HEK293 (cell line): ENCODE data around the gene VPS18.

Experiments used
- CTCF ChIA-PET: fragments of 350-600 bp; formaldehyde crosslinking; extraction: SDS; loops from one replicate; lab custom pipeline; 2021; ENCODE audit warnings: antibody characterized with exemption; lab: Yijun Ruan, JAX
- POLR2A ChIA-PET: fragments of 300-600 bp; formaldehyde crosslinking; extraction: SDS; loops from one replicate; lab custom pipeline; 2020; ENCODE audit warnings: antibody characterized with exemption, inconsistent platforms; lab: Yijun Ruan, JAX
- H3K27ac ChIP-seq: fragments of 200-500 bp; sonication (Bioruptor generic); 2 replicates; pipeline ENCODE4 v1.5.1; 2014; ENCODE audit warnings: low read depth, low read length, control low read depth, inconsistent platforms; ENCODE audit errors: extremely low read depth
- H3K36me3 ChIP-seq, 2 experiments: fragments of 200-500 bp in 1 of 2; sonication (Bioruptor generic) in 1 of 2; 1 replicate in 1 of 2; 2 replicates in 1 of 2; pipeline ENCODE4 v1.5.1; 2014 to 2017; ENCODE audit warnings: inconsistent platforms in 2 of 2, low read length in 2 of 2; ENCODE audit not compliant: control insufficient read depth in 2 of 2, insufficient read depth in 1 of 2
- H3K4me1 ChIP-seq: fragments of 200-500 bp; sonication (Bioruptor generic); 2 replicates; pipeline ENCODE4 v1.5.1; 2014; ENCODE audit warnings: mild to moderate bottlenecking, low read length, inconsistent platforms; ENCODE audit not compliant: control insufficient read depth, insufficient read depth
- H3K4me3 ChIP-seq: 2 replicates; pipeline ENCODE4 v1.5.1; 2011; ENCODE audit warnings: low read depth, mild to moderate bottlenecking, control low read depth, low read length, moderate library complexity
- H3K9me3 ChIP-seq: fragments of 200-500 bp; sonication (Bioruptor generic); 2 replicates; pipeline ENCODE4 v1.5.1; 2014; ENCODE audit warnings: low read depth, low read length, inconsistent platforms; ENCODE audit not compliant: control insufficient read depth, insufficient read depth
- EGR2 ChIP-seq: fragments of 450-650 bp; formaldehyde crosslinking; IDR thresholded peaks from 2 replicates; pipeline ENCODE4 v1.5.1; 2016; ENCODE audit warnings: low read depth, missing biosample characterization, missing genetic modification characterization
- ZBTB21 ChIP-seq: fragments of 450-650 bp; formaldehyde crosslinking; IDR thresholded peaks from 2 replicates; pipeline ENCODE4 v1.5.1; 2017; ENCODE audit warnings: missing biosample characterization, missing genetic modification characterization
- ZFHX2 ChIP-seq: fragments of 450-650 bp; formaldehyde crosslinking; conservative IDR thresholded peaks from 2 replicates; pipeline ENCODE4 v1.5.1; 2016; ENCODE audit warnings: missing biosample characterization, missing genetic modification characterization
- ZFP69B ChIP-seq: fragments of 450-650 bp; formaldehyde crosslinking; IDR thresholded peaks from 2 replicates; pipeline ENCODE4 v1.5.1; 2016; ENCODE audit warnings: missing biosample characterization, missing genetic modification characterization
- ZNF175 ChIP-seq: fragments of 450-650 bp; formaldehyde crosslinking; IDR thresholded peaks from 2 replicates; pipeline ENCODE4 v1.5.1; 2016; ENCODE audit warnings: missing biosample characterization, missing genetic modification characterization
- ZNF19 ChIP-seq: fragments of 450-650 bp; formaldehyde crosslinking; IDR thresholded peaks from 2 replicates; pipeline ENCODE4; 2016; ENCODE audit warnings: missing biosample characterization, missing genetic modification characterization, low read depth
- ZNF23 ChIP-seq: fragments of 450-650 bp; formaldehyde crosslinking; IDR thresholded peaks from 2 replicates; pipeline ENCODE4 v1.5.1; 2016; ENCODE audit warnings: missing biosample characterization, missing genetic modification characterization, borderline replicate concordance
- ZNF391 ChIP-seq: fragments of 450-650 bp; formaldehyde crosslinking; IDR thresholded peaks from 2 replicates; pipeline ENCODE4 v1.5.1; 2016; ENCODE audit warnings: low read depth, missing biosample characterization, missing genetic modification characterization, borderline replicate concordance
- TF ChIP-seq, protein P1 (sequence below): fragments of 450-650 bp; formaldehyde crosslinking; IDR thresholded peaks from 2 replicates; pipeline ENCODE4 v1.5.1; 2016; ENCODE audit warnings: missing biosample characterization, missing genetic modification characterization
- TF ChIP-seq, protein P2 (sequence below): fragments of 450-650 bp; formaldehyde crosslinking; conservative IDR thresholded peaks from 2 replicates; pipeline ENCODE4 v1.5.1; 2016; ENCODE audit warnings: low read depth, missing biosample characterization, missing genetic modification characterization
- TF ChIP-seq, protein P3 (sequence below): fragments of 450-650 bp; formaldehyde crosslinking; IDR thresholded peaks from 2 replicates; pipeline ENCODE4 v1.5.1; 2017; ENCODE audit warnings: missing biosample characterization, mild to moderate bottlenecking, missing genetic modification characterization, moderate library complexity
- TF ChIP-seq, protein P4 (sequence below): fragments of 450-650 bp; formaldehyde crosslinking; IDR thresholded peaks from 2 replicates; pipeline ENCODE4 v1.5.1; 2016; ENCODE audit warnings: missing biosample characterization, missing genetic modification characterization
- TF ChIP-seq, protein P5 (sequence below): fragments of 450-650 bp; formaldehyde crosslinking; IDR thresholded peaks from 2 replicates; pipeline ENCODE4 v1.5.1; 2016; ENCODE audit warnings: missing biosample characterization, missing genetic modification characterization
- TF ChIP-seq, protein P6 (sequence below): fragments of 450-650 bp; formaldehyde crosslinking; IDR thresholded peaks from 2 replicates; pipeline ENCODE4 v1.5.1; 2017; ENCODE audit warnings: missing biosample characterization, missing genetic modification characterization

VPS18 gene

DNA sequence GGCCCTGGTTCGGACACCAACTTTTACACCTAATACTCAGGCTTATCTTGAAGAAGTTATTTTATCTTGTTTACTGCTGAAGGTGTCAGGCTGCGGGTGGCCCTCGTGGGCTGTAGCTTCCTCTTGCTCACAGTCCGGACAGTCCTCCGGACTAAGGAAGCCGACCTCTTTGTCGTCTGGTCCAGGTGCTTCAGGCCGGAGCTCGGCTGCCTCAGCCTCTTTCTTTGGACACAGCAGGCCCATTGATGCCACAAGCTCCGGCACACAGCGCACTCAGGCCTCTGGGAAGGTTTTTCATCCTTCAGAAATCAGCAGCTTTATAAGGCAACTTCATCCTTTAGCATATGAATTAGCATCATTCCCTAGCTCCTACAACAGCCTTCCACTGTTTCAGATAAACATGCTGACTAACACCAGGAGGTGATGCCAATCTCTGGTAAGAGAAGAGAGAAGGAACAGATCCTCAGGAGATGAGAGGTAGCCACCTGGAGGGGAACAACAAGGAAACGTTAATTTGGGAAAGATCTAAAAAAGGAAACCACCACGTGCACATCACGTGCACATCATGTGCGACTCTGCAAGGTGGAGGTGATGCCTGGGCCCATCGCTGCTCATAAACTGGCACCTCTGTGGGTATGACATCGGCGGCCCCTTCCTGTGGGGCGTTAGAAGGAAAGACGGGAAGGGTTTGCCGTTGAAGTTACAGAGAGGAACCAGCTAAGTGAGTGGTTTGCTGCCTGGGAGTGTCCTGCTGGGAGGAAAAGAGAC lies 54.6 kb downstream of the VPS18 start (continued):
- TF ChIP-seq, protein P1, sequence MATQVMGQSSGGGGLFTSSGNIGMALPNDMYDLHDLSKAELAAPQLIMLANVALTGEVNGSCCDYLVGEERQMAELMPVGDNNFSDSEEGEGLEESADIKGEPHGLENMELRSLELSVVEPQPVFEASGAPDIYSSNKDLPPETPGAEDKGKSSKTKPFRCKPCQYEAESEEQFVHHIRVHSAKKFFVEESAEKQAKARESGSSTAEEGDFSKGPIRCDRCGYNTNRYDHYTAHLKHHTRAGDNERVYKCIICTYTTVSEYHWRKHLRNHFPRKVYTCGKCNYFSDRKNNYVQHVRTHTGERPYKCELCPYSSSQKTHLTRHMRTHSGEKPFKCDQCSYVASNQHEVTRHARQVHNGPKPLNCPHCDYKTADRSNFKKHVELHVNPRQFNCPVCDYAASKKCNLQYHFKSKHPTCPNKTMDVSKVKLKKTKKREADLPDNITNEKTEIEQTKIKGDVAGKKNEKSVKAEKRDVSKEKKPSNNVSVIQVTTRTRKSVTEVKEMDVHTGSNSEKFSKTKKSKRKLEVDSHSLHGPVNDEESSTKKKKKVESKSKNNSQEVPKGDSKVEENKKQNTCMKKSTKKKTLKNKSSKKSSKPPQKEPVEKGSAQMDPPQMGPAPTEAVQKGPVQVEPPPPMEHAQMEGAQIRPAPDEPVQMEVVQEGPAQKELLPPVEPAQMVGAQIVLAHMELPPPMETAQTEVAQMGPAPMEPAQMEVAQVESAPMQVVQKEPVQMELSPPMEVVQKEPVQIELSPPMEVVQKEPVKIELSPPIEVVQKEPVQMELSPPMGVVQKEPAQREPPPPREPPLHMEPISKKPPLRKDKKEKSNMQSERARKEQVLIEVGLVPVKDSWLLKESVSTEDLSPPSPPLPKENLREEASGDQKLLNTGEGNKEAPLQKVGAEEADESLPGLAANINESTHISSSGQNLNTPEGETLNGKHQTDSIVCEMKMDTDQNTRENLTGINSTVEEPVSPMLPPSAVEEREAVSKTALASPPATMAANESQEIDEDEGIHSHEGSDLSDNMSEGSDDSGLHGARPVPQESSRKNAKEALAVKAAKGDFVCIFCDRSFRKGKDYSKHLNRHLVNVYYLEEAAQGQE, result no peak
- no peak for TF ChIP-seq ZNF19 (tag by site-specific recombination)
- TF ChIP-seq EGR2 (tag by site-specific recombination), result no peak
- no peak for TF ChIP-seq ZNF23
- TF ChIP-seq, protein P2, sequence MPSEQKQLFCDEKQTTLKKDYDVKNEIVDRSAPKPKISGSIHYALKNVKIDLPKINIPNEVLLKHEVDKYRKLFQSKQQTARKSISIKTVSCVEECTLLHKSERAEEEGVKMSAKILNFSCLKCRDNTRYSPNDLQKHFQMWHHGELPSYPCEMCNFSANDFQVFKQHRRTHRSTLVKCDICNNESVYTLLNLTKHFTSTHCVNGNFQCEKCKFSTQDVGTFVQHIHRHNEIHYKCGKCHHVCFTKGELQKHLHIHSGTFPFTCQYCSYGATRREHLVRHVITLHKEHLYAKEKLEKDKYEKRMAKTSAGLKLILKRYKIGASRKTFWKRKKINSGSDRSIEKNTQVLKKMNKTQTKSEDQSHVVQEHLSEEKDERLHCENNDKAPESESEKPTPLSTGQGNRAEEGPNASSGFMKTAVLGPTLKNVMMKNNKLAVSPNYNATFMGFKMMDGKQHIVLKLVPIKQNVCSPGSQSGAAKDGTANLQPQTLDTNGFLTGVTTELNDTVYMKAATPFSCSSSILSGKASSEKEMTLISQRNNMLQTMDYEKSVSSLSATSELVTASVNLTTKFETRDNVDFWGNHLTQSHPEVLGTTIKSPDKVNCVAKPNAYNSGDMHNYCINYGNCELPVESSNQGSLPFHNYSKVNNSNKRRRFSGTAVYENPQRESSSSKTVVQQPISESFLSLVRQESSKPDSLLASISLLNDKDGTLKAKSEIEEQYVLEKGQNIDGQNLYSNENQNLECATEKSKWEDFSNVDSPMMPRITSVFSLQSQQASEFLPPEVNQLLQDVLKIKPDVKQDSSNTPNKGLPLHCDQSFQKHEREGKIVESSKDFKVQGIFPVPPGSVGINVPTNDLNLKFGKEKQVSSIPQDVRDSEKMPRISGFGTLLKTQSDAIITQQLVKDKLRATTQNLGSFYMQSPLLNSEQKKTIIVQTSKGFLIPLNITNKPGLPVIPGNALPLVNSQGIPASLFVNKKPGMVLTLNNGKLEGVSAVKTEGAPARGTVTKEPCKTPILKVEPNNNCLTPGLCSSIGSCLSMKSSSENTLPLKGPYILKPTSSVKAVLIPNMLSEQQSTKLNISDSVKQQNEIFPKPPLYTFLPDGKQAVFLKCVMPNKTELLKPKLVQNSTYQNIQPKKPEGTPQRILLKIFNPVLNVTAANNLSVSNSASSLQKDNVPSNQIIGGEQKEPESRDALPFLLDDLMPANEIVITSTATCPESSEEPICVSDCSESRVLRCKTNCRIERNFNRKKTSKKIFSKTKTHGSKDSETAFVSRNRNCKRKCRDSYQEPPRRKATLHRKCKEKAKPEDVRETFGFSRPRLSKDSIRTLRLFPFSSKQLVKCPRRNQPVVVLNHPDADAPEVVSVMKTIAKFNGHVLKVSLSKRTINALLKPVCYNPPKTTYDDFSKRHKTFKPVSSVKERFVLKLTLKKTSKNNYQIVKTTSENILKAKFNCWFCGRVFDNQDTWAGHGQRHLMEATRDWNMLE (tag by site-specific recombination), result no peak
- TF ChIP-seq, protein P3, sequence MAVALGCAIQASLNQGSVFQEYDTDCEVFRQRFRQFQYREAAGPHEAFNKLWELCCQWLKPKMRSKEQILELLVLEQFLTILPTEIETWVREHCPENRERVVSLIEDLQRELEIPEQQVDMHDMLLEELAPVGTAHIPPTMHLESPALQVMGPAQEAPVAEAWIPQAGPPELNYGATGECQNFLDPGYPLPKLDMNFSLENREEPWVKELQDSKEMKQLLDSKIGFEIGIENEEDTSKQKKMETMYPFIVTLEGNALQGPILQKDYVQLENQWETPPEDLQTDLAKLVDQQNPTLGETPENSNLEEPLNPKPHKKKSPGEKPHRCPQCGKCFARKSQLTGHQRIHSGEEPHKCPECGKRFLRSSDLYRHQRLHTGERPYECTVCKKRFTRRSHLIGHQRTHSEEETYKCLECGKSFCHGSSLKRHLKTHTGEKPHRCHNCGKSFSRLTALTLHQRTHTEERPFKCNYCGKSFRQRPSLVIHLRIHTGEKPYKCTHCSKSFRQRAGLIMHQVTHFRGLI (tag by site-specific recombination), result no peak
- no peak for TF ChIP-seq ZFP69B (tag by site-specific recombination)
- TF ChIP-seq, protein P4, sequence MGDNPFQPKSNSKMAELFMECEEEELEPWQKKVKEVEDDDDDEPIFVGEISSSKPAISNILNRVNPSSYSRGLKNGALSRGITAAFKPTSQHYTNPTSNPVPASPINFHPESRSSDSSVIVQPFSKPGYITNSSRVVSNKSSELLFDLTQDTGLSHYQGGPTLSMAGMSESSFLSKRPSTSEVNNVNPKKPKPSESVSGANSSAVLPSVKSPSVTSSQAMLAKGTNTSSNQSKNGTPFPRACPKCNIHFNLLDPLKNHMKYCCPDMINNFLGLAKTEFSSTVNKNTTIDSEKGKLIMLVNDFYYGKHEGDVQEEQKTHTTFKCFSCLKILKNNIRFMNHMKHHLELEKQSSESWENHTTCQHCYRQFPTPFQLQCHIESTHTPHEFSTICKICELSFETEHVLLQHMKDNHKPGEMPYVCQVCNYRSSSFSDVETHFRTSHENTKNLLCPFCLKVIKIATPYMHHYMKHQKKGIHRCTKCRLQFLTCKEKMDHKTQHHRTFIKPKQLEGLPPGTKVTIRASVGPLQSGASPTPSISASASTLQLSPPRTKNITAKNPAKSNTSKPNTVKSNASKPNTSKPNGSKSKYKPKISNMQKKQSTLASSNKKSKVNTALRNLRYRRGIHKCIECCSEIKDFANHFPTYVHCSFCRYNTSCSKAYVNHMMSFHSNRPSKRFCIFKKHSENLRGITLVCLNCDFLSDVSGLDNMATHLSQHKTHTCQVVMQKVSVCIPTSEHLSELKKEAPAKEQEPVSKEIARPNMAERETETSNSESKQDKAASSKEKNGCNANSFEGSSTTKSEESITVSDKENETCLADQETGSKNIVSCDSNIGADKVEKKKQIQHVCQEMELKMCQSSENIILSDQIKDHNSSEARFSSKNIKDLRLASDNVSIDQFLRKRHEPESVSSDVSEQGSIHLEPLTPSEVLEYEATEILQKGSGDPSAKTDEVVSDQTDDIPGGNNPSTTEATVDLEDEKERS, result no peak

DNA sequence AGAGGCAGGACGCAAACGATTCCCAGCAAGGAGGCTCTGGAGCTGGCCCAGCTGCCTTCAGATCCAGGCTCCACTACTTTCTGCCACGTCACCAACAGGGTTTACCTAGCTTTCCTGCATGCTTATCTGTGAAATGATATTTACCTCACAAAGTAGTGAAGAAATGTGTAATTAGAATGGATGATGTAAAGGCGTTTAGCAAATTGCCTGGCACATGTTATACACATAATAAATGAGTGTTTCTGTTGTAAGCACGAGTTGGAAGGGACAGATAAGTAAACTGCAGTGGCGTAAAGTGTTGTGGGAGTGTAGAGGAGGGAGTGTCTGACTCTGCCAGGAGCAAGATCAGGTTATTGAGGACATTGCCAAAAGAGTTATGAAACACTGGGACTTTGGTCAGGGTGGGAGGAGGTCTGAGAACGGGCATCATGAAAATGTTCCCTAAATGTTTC lies 55.5 kb downstream of the VPS18 start:
- ChIA-PET CTCF (interaction anchor here (3.8 kb wide), 1 partner anchor 8 kb away, joined by 26 read pairs; no protein-coding TSS in a partner anchor), POLR2A (no interaction called here)
- H3K27ac ChIP-seq, result no peak overlapping the region
- H3K36me3 ChIP-seq, result no peaks in the 10 kb centered on the region
- no peak overlapping the region for H3K4me3 ChIP-seq
- no peaks in the 10 kb centered on the region for H3K4me1 ChIP-seq
- H3K9me3 ChIP-seq, result no peaks in the 10 kb centered on the region
- peak; percentile 51; the same call in 1 of the 2 replicates for TF ChIP-seq ZBTB21 (tag by site-specific recombination)
- TF ChIP-seq, protein P5, sequence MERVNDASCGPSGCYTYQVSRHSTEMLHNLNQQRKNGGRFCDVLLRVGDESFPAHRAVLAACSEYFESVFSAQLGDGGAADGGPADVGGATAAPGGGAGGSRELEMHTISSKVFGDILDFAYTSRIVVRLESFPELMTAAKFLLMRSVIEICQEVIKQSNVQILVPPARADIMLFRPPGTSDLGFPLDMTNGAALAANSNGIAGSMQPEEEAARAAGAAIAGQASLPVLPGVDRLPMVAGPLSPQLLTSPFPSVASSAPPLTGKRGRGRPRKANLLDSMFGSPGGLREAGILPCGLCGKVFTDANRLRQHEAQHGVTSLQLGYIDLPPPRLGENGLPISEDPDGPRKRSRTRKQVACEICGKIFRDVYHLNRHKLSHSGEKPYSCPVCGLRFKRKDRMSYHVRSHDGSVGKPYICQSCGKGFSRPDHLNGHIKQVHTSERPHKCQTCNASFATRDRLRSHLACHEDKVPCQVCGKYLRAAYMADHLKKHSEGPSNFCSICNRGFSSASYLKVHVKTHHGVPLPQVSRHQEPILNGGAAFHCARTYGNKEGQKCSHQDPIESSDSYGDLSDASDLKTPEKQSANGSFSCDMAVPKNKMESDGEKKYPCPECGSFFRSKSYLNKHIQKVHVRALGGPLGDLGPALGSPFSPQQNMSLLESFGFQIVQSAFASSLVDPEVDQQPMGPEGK (tag by site-specific recombination), result 0 out of 2 replicates have a peak, but pooled peaks have one; percentile 15
- TF ChIP-seq, protein P6, sequence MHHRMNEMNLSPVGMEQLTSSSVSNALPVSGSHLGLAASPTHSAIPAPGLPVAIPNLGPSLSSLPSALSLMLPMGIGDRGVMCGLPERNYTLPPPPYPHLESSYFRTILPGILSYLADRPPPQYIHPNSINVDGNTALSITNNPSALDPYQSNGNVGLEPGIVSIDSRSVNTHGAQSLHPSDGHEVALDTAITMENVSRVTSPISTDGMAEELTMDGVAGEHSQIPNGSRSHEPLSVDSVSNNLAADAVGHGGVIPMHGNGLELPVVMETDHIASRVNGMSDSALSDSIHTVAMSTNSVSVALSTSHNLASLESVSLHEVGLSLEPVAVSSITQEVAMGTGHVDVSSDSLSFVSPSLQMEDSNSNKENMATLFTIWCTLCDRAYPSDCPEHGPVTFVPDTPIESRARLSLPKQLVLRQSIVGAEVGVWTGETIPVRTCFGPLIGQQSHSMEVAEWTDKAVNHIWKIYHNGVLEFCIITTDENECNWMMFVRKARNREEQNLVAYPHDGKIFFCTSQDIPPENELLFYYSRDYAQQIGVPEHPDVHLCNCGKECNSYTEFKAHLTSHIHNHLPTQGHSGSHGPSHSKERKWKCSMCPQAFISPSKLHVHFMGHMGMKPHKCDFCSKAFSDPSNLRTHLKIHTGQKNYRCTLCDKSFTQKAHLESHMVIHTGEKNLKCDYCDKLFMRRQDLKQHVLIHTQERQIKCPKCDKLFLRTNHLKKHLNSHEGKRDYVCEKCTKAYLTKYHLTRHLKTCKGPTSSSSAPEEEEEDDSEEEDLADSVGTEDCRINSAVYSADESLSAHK (tag by site-specific recombination), result peak; percentile 28; the same call in 1 of the 2 replicates
- TF ChIP-seq ZNF391 (tag by site-specific recombination), result no peak
- peak; percentile 48; the same call in 1 of the 2 replicates for TF ChIP-seq ZFHX2 (tag by site-specific recombination)
- TF ChIP-seq ZNF175, result no peak
